ENCODE results near the gene PAX2. TPM values are rescaled to one million over a fixed set of nuclear protein-coding genes. Genes with fewer than 3 reads are reported as not detected.

PAX2 gene
- total and polyA plus RNA-seq, 2 of the 13 experiments (the other 11 are each of a cell fraction or from before 2014, with no cell fraction given), result not detected

GRCh38 chr10:100723770-100724530 lies 21.4 kb upstream of the PAX2 start:
- Histone ChIP-seq H3K9me3 (ENCODE audit: low read length) (no peaks in the 10 kb centered on the region), H3K79me2 (ENCODE audit: insufficient read depth, low read length) (no peaks in the 10 kb centered on the region), H3K9ac (ENCODE audit: insufficient read depth, low read depth, low read length) (no peak overlapping the region), H2AFZ (ENCODE audit: low read length) (no peak overlapping the region), H4K20me1 (ENCODE audit: insufficient read depth, low read length) (no peaks in the 10 kb centered on the region), H3K36me3 (replicated peaks in 1 of 2; ENCODE audit: control insufficient read depth in 1 of 2, insufficient read depth in 2 of 2, low read length in 2 of 2) (no peaks in the 10 kb centered on the region), H3K27me3 (ENCODE audit: control insufficient read depth in 1 of 2, insufficient read depth in 2 of 2, low read length in 2 of 2) (peaks cover 2 to 52% of the 10 kb centered on the region in 2 experiments; a peak in 4 of 5 replicates), H3K4me3 (replicated peaks in 1 of 3; ENCODE audit: insufficient read depth in 1 of 3, low read depth in 2 of 3, low read length in 3 of 3) (no peak overlapping the region; a peak in 1 of 6 replicates), H3K4me1 (ENCODE audit: insufficient read depth, low read length) (peaks cover 6% of the 10 kb centered on the region), H3K27ac (ENCODE audit: extremely low read length, insufficient read depth, low read length) (no peak overlapping the region), H3K4me2 (ENCODE audit: low read depth, low read length) (no peak overlapping the region)
- POLR2A ChIA-PET, result no interaction called here
- 13% methylated on average over 39 of the region's 58 CpGs for WGBS (ENCODE audit: low lambda C conversion rate)
- no peak for FAIRE-seq
- BruUV-seq (replicated peaks), result no TSS peak
- ATAC-seq, result no peak
- CTCF ChIA-PET (ENCODE audit: low intra/inter-chr PET ratio, low total read pairs), result no interaction called here
- intact Hi-C loops (cut with micrococcal nuclease; ENCODE audit: unreplicated experiment), result no loop called here
- TF ChIP-seq ETS1 (CRISPR knock-in tag; IDR thresholded peaks at IDR 0.05), result no peak
- TF ChIP-seq ZNF318 (CRISPR knock-in tag; IDR thresholded peaks at IDR 0.05), result no peak
- no peak for TF ChIP-seq PLRG1 (conservative IDR thresholded peaks at IDR 0.05)
- TF ChIP-seq EZH2 (conservative IDR thresholded peaks at IDR 0.05; ENCODE audit: low read depth, low read length), result 0 out of 2 replicates have a peak, but pooled peaks have one; percentile 62
- peak; percentile 8; the same call in 1 of the 2 replicates for TF ChIP-seq TCF7 (IDR thresholded peaks at IDR 0.05; ENCODE audit: low read depth)
- in situ Hi-C loops (cut with HindIII; ENCODE audit: extremely low pct_ligation_motif_present, low pct_unique_long_range_greater_than_20kb), result no loop called here
- DNase-seq (ENCODE audit: low spot score), result no peak

Measured in HepG2 (cell line).